ENCODE data around the gene FGD5. TPM values are rescaled to one million over a fixed set of nuclear protein-coding genes. Genes with fewer than 3 reads are reported as not detected.

The FGD5 gene
- total RNA-seq, 6 donors from 2014 or later = 26.8 to 90.4 (median 57.2) TPM

DNA sequence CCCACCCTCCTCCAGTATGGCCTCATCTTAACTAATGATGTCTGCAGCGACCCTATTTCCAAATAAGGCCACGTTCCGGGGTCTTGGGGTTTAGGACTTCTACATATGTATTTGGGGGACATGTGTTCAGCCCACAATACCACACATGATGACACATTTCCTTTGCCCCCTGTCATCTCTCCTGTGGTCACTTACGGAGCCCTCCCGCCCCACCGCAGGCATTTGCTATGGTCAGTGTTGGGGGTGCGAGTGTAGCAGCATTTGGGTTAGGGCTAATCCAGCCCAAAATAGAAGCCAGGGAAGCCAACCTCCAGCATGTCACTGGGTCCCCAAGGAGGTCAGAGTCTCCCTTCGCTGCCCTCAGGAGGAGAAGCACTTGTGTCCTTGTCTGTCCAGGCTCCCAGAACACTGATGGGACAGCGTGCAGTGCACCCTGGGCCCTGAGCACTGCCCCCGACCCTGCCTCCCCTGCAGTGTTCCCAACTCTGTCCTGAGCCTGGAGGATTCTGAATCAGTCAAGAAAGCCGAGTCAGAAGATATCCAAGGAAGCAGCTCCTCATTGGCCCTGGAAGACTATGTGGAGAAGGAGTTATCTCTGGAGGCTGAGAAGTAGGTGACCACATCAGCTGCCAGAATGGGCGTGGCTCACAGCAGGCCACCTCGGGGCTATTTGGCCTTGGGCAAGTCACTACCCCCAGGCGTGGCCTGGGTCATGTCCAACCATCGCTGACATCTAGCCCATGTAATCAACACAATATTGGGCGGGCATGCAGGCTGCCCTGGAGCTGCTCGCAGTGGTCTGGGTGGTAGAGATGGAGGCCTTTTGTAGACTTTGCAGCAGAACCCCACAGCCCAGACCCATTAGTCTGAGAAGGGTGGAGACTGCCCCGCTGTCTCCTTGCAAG, 46.9 kb upstream of the FGD5 start:
- no peaks in the 10 kb centered on the region for H3K4me1 ChIP-seq
- H3K27ac ChIP-seq = no peak overlapping the region
- no peak for TF ChIP-seq EP300 (IDR thresholded peaks at IDR 0.05)
- no peak for TF ChIP-seq POLR2AphosphoS5 (IDR thresholded peaks at IDR 0.05)
- no peak for TF ChIP-seq POLR2A (IDR thresholded peaks at IDR 0.05)
- TF ChIP-seq, protein P1, sequence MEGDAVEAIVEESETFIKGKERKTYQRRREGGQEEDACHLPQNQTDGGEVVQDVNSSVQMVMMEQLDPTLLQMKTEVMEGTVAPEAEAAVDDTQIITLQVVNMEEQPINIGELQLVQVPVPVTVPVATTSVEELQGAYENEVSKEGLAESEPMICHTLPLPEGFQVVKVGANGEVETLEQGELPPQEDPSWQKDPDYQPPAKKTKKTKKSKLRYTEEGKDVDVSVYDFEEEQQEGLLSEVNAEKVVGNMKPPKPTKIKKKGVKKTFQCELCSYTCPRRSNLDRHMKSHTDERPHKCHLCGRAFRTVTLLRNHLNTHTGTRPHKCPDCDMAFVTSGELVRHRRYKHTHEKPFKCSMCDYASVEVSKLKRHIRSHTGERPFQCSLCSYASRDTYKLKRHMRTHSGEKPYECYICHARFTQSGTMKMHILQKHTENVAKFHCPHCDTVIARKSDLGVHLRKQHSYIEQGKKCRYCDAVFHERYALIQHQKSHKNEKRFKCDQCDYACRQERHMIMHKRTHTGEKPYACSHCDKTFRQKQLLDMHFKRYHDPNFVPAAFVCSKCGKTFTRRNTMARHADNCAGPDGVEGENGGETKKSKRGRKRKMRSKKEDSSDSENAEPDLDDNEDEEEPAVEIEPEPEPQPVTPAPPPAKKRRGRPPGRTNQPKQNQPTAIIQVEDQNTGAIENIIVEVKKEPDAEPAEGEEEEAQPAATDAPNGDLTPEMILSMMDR (IDR thresholded peaks at IDR 0.05) = no peak
- H3K4me3 ChIP-seq = no peak overlapping the region
- no peaks in the 10 kb centered on the region for H3K36me3 ChIP-seq
- no peak for ATAC-seq (ENCODE audit: low FRiP score in 2 of 2)
- DNase-seq = no peak
- H3K9me3 ChIP-seq = no peaks in the 10 kb centered on the region
- no peaks in the 10 kb centered on the region for H3K27me3 ChIP-seq
- WGBS, 2 donors = 86 to 91% methylated on average over 15 to 16 of the region's 18 CpGs

DNA sequence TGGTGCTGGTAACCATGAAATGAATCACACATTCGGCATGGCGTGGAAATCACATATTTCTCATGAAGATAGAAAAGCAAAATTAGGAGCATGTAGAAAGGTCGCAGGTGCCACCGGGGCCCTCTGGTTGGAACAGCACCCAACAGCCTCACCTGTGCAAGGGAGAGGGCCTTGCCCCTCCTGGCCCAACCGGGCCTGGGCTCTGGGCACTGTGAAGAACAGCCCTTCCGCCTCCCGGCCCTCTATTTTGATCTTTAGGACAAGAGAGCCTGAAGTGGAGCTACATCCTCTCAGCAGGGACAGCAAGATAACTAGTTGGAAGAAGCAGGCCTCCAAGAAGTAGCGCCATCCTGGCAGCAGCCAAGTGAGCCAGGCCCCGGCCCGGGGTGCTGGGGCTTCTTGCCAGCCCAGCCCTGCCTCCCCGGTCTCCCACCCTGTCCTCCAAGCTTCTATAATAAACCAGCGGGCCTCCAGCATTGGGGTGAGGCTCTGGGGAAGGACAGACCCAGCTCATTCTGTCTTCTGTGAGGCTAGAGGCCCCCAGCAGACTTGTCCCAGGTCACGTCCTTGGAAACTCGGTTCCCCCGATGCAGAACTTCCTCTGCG, 46.1 kb upstream of the FGD5 start:
- H3K4me3 ChIP-seq = no peak overlapping the region
- H3K9me3 ChIP-seq = no peaks in the 10 kb centered on the region
- no peaks in the 10 kb centered on the region for H3K36me3 ChIP-seq
- DNase-seq (peak in 1 of 2 donors; percentile 75), ATAC-seq (ENCODE audit: low FRiP score in 2 of 2) (no peak)
- 82 to 85% methylated on average over 12 to 16 of the region's 16 CpGs for whole genome bisulfite sequencing, 2 donors
- TF ChIP-seq POLR2AphosphoS5 (IDR thresholded peaks at IDR 0.05) = no peak
- TF ChIP-seq, protein P1 (IDR thresholded peaks at IDR 0.05) = no peak
- no peak for TF ChIP-seq EP300 (IDR thresholded peaks at IDR 0.05)
- no peak for TF ChIP-seq POLR2A (IDR thresholded peaks at IDR 0.05)
- H3K27me3 ChIP-seq = no peaks in the 10 kb centered on the region
- H3K4me1 ChIP-seq = no peaks in the 10 kb centered on the region
- H3K27ac ChIP-seq = no peak overlapping the region

DNA sequence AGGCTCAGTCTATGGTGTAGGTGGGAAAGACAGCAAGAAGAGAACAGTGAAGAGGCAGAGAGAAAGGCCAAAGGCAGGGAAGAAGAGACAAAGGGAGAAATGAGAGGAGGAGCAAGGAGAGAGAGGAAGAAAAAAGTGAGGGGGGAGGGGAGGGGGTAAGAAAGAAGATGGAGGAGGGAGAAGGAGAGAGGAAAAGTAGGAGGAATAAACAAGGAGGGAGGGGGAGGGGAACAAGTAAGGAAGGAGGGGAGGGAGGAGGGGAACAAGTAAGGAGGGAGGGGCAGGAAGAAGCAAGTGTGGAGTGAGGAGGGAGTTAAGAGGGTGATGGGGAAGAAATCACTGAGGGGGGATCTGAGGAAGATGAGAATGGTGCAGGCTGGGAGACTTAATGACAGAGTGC, 45.5 kb upstream of the FGD5 start:
- DNase-seq (no peak), ATAC-seq (ENCODE audit: low FRiP score in 2 of 2) (no peak)
- Histone ChIP-seq H3K4me3 (no peak overlapping the region), H3K27me3 (no peaks in the 10 kb centered on the region), H3K4me1 (no peaks in the 10 kb centered on the region), H3K9me3 (peaks cover 0 to 1% (median 0%) of the 10 kb centered on the region in 4 donors), H3K27ac (no peak overlapping the region), H3K36me3 (no peaks in the 10 kb centered on the region)
- TF ChIP-seq POLR2AphosphoS5 (IDR thresholded peaks at IDR 0.05) (no peak), EP300 (IDR thresholded peaks at IDR 0.05) (no peak), POLR2A (IDR thresholded peaks at IDR 0.05) (no peak)
- TF ChIP-seq, protein P1 (IDR thresholded peaks at IDR 0.05) = no peak

DNA sequence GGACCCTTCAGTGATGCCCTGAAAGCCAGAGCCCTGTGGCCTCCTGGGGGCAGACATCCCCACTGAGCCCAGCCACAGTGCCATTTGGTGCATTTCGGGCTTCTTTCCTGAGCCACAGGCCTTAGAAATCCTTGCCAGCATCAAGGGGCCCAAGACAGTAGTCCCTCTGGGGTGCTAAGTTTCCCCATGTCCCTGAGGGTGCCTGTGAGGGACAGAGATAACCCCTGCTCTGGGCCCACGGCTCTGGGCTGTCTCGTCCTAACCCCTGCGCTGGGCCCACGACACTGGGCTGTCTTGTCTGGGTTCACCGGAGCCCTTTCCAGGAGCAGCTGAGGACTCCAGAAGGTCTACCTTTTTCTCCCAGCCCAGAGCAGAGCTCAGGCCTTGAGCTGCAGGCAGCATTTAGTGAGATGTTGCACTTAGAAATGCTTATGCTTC, 45.1 kb upstream of the FGD5 start:
- WGBS, 2 donors = 95 to 100% methylated on average over 6 of the region's 6 CpGs
- ATAC-seq (ENCODE audit: low FRiP score in 2 of 2) = no peak
- no peaks in the 10 kb centered on the region for H3K4me1 ChIP-seq
- no peaks in the 10 kb centered on the region for H3K27me3 ChIP-seq
- H3K27ac ChIP-seq = no peak overlapping the region
- peaks cover 0 to 6% (median 2%) of the 10 kb centered on the region in 4 donors for H3K9me3 ChIP-seq
- H3K4me3 ChIP-seq = no peak overlapping the region
- peak in 1 of 2 donors; percentile 24 for DNase-seq
- no peaks in the 10 kb centered on the region for H3K36me3 ChIP-seq
- TF ChIP-seq POLR2AphosphoS5 (IDR thresholded peaks at IDR 0.05) (no peak), EP300 (IDR thresholded peaks at IDR 0.05) (no peak), POLR2A (IDR thresholded peaks at IDR 0.05) (no peak)
- TF ChIP-seq, protein P1 (IDR thresholded peaks at IDR 0.05) = no peak

Data from upper lobe of left lung (tissue), 6 donors.